Endothelial cell (in vitro differentiated cells): Measurements from ENCODE around the gene EPHB1. TPM values are rescaled to one million over a fixed set of nuclear protein-coding genes. Genes with fewer than 3 reads are reported as not detected.
A peak's percentile ranks its signal among the peaks of the same experiment; 100 is the strongest.

Source experiments
- DNase-seq: peaks from one replicate; pipeline ENCODE4 v3.0.0; 2021; ENCODE audit warnings: low spot score
- H3K27ac Mint-ChIP-seq: one replicate; pipeline ENCODE4 v1.8.0; 2021; ENCODE audit warnings: mixed read lengths, inconsistent platforms; ENCODE audit not compliant: unreplicated experiment
- H3K27me3 Mint-ChIP-seq: one replicate; pipeline ENCODE4 v1.8.0; 2021; ENCODE audit warnings: mild to moderate bottlenecking, moderate library complexity, mixed read lengths, inconsistent platforms; ENCODE audit not compliant: unreplicated experiment
- H3K36me3 Mint-ChIP-seq: one replicate; pipeline ENCODE4 v1.8.0; 2021; ENCODE audit warnings: mild to moderate bottlenecking, low read depth, mixed read lengths, inconsistent platforms; ENCODE audit not compliant: unreplicated experiment
- H3K4me1 Mint-ChIP-seq: one replicate; pipeline ENCODE4 v1.8.0; 2021; ENCODE audit warnings: mild to moderate bottlenecking, mixed read lengths, inconsistent platforms; ENCODE audit not compliant: unreplicated experiment
- H3K4me3 Mint-ChIP-seq: one replicate; pipeline ENCODE4 v1.8.0; 2021; ENCODE audit warnings: mild to moderate bottlenecking, mixed read lengths, inconsistent platforms; ENCODE audit not compliant: unreplicated experiment
- H3K9me3 Mint-ChIP-seq: one replicate; pipeline ENCODE4 v1.8.0; 2021; ENCODE audit warnings: mixed read lengths, inconsistent platforms; ENCODE audit not compliant: unreplicated experiment
- total RNA-seq: library from RNA; stranded (reverse); fragmentation: NEBNext Ultra II Directional; extraction: Animal tissue kit (Norgen Biotek cat#: 25700); gene quantifications from one replicate; pipeline ENCODE4 v1.2.1, GENCODE V29; 2021; ENCODE audit not compliant: unreplicated experiment
- TF ChIP-seq, protein P1 (sequence below): fragments of 200-600 bp; sonication (generic); IDR thresholded peaks from one replicate; pipeline ENCODE4 v1.5.0; 2021; ENCODE audit warnings: antibody characterized with exemption; ENCODE audit not compliant: unreplicated experiment

The EPHB1 gene
- total RNA-seq, 1 donor from 2014 or later = 5.7 TPM

DNA sequence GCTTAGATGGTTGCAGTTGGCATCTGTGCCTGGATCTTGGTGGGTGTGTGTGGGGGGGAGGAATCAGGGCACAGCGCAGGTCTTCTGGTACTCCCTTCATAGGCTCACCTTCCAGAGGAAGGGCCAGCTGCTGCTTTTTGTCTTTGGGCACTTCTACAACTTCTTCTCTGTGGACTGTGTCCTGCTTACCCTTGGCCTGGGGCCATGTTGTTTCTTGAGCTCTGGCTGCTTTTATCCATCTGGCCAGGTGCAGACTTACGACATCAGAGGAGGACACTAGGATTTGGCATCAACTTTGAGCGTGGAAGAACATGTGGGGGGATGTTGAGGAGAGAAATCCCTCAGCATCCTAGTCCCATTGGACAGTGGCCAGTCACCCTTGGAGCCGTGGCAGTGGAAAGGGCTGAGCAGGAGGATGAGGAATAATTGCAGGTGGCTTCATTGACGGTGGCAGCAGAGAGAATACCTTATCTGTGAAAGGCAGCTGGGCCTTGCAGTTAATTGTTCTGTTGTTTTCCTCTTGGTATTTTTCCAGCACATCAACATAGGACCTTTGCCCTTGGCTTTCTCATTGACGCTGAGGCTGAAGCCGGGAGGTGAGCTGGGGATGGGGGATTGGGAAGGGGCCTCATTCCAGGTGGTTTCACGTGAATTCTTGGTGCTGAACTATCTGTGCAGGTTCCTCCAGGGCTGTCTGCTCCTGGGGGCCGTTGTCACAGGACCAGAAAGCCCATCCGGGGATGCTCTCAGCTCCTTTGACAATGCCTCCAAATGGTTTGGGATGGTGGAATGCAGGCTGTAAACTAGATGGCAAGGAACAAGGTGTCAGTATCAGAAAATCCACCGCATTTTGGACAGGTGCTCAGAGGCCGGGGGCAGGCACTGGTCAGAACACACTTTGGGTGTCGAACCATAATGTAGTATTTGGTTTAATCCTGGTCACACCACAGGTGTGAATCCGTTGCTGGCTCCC, 9.7 kb downstream of the EPHB1 start:
- Mint-ChIP-seq H3K27ac (no peak overlapping the region), H3K9me3 (no peaks in the 10 kb centered on the region), H3K27me3 (peaks cover 1% of the 10 kb centered on the region), H3K36me3 (no peaks in the 10 kb centered on the region), H3K4me1 (peaks cover 3% of the 10 kb centered on the region), H3K4me3 (peak overlapping the region; percentile 29)
- no peak for DNase-seq
- TF ChIP-seq, protein P1, sequence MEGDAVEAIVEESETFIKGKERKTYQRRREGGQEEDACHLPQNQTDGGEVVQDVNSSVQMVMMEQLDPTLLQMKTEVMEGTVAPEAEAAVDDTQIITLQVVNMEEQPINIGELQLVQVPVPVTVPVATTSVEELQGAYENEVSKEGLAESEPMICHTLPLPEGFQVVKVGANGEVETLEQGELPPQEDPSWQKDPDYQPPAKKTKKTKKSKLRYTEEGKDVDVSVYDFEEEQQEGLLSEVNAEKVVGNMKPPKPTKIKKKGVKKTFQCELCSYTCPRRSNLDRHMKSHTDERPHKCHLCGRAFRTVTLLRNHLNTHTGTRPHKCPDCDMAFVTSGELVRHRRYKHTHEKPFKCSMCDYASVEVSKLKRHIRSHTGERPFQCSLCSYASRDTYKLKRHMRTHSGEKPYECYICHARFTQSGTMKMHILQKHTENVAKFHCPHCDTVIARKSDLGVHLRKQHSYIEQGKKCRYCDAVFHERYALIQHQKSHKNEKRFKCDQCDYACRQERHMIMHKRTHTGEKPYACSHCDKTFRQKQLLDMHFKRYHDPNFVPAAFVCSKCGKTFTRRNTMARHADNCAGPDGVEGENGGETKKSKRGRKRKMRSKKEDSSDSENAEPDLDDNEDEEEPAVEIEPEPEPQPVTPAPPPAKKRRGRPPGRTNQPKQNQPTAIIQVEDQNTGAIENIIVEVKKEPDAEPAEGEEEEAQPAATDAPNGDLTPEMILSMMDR = no peak

DNA sequence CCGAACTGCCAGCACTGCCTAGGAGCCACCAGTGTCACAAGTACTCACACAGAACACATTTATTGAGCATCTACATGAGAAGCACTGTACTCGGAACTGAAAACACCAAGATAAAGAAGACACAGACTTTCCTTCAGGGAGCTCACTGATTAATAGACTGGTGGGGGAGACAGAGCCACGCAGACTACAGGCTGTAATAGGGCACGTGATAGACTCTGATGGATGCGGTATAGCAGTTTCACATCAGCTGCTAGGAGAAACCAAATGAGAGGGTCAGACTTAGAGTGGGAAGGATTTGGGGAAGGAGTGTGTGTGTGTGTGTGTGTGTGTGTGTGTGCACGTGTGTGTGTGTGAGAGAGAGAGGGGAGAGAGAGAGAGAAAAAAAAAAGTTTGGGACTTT, 12.1 kb downstream of the EPHB1 start:
- Mint-ChIP-seq H3K4me1 (peaks cover 3% of the 10 kb centered on the region), H3K27me3 (peaks cover 1% of the 10 kb centered on the region), H3K4me3 (no peak overlapping the region), H3K36me3 (no peaks in the 10 kb centered on the region), H3K27ac (no peak overlapping the region), H3K9me3 (no peaks in the 10 kb centered on the region)
- TF ChIP-seq, protein P1 = no peak
- DNase-seq = no peak

DNA sequence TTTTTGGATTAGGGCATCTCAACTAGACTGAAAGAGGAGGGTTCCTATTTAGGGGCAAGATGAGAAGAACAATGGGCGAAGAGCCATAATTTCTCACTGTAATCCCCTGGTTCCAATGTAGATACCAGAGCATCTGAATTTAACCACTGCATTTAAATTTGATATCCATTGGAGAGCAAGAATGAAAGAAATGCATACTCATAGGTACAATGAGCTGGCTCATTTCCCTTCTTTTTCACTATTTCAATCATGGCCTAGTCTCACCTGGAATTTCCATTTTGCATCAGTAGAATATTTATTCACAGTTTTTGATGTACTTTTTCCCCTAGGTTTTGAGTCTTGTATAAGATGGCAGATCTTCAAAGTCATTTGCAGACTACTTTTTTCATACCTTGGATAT, 13.8 kb downstream of the EPHB1 start:
- TF ChIP-seq, protein P1 = no peak
- peaks cover 1% of the 10 kb centered on the region for H3K27me3 Mint-ChIP-seq
- H3K4me3 Mint-ChIP-seq = no peak overlapping the region
- H3K27ac Mint-ChIP-seq = no peak overlapping the region
- no peak for DNase-seq
- H3K9me3 Mint-ChIP-seq = no peaks in the 10 kb centered on the region
- H3K36me3 Mint-ChIP-seq = no peaks in the 10 kb centered on the region
- H3K4me1 Mint-ChIP-seq = peaks cover 3% of the 10 kb centered on the region

DNA sequence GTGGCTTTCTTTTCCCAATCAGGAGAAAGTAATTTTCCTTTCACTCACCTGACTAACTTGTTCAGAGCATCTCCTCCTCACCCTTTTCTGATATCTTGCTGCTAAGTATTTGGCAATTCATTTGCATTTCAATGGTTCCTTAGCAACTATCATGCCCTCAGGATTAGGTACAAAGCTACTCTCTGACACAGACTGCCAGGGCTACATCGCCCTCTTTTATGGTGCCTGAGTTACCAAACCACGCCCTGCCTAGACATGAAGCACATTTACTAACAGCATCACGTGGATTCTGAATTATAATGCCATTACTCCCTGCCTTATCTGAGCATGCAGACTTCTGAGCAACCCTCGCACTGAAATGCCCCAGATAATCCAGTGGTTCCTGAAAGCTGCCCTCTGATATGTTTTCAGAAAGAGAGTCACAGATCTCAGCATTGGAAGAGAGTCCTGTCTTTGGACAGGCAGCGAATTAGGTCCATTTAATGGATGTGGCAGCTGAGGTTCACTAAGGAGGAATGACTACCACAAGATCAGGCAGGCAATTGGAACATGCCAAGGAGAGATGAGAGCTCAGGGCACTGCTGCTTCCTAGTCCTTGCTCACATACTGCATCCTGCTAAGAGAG, 14.5 kb downstream of the EPHB1 start:
- H3K27me3 Mint-ChIP-seq = peaks cover 1% of the 10 kb centered on the region
- no peaks in the 10 kb centered on the region for H3K9me3 Mint-ChIP-seq
- no peak overlapping the region for H3K4me3 Mint-ChIP-seq
- no peak overlapping the region for H3K27ac Mint-ChIP-seq
- peaks cover 2% of the 10 kb centered on the region for H3K4me1 Mint-ChIP-seq
- no peaks in the 10 kb centered on the region for H3K36me3 Mint-ChIP-seq
- TF ChIP-seq, protein P1 = no peak
- DNase-seq = no peak

DNA sequence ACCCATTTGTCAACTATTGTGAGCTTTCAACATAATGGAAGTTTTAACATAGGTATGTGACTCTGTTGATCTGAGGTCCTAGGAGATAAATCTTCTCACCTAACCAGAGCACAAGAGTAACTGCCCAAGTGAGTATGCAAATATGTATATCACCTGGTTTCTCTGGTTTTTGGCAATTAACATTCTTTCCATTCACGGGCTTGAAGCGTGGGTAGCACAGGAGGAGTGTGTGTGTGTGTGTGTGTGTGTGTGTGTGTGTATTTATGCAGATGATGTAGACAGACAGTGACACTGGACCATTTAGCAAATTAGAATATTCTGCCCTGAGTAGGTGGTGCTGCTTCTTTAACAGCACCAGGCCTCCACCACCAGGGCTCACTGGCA, 15.0 kb downstream of the EPHB1 start:
- no peaks in the 10 kb centered on the region for H3K4me1 Mint-ChIP-seq
- no peaks in the 10 kb centered on the region for H3K36me3 Mint-ChIP-seq
- H3K27me3 Mint-ChIP-seq = peaks cover 1% of the 10 kb centered on the region
- no peak for DNase-seq
- TF ChIP-seq, protein P1 = no peak
- H3K9me3 Mint-ChIP-seq = no peaks in the 10 kb centered on the region
- H3K27ac Mint-ChIP-seq = no peak overlapping the region
- H3K4me3 Mint-ChIP-seq = no peak overlapping the region
